WTC11 (cell line): ENCODE measurements around the gene GTSE1. TPM values are rescaled to one million over a fixed set of nuclear protein-coding genes. Genes with fewer than 3 reads are reported as not detected.

Experiments
- ATAC-seq: fragments of 200-7000 bp; cut with Tn5 transposase; 2 replicates; pipeline ENCODE4 v1.10.0; 2021; ENCODE audit warnings: mild to moderate bottlenecking, moderate library complexity
- CTCF ChIA-PET: fragments of 300-600 bp; sonication (Branson Sonifier 250); formaldehyde crosslinking; loops from one replicate; lab custom pipeline; 2021; ENCODE audit warnings: antibody characterized with exemption; lab: Charles Lee
- POLR2A ChIA-PET: fragments of 350-600 bp; sonication (Branson Sonifier 250); formaldehyde crosslinking; loops from one replicate; lab custom pipeline; 2021; ENCODE audit warnings: antibody characterized with exemption; lab: Charles Lee
- DNase-seq: peaks from one replicate; pipeline ENCODE4 v3.0.0; 2021; ENCODE audit warnings: low spot score
- H3K27ac Mint-ChIP-seq: 2 replicates; pipeline ENCODE4 v1.8.0; 2021; ENCODE audit warnings: mixed read lengths
- H3K27me3 Mint-ChIP-seq: 2 replicates; pipeline ENCODE4 v1.8.0; 2021; ENCODE audit warnings: low read depth, mild to moderate bottlenecking, moderate library complexity, mixed read lengths
- H3K36me3 Mint-ChIP-seq: 2 replicates; pipeline ENCODE4 v1.8.0; 2021; ENCODE audit warnings: mixed read lengths
- H3K4me1 Mint-ChIP-seq: 2 replicates; pipeline ENCODE4 v1.8.0; 2022; ENCODE audit warnings: mixed read lengths
- H3K4me3 Mint-ChIP-seq: 2 replicates; pipeline ENCODE4 v1.8.0; 2021; ENCODE audit warnings: mild to moderate bottlenecking, moderate library complexity, mixed read lengths
- H3K9me3 Mint-ChIP-seq: 2 replicates; pipeline ENCODE4 v1.8.0; 2021; ENCODE audit warnings: mixed read lengths
- ARID4B ChIP-seq: sonication (generic); formaldehyde crosslinking; IDR thresholded peaks from 2 replicates; pipeline ENCODE4 v1.8.0; 2023; ENCODE audit warnings: missing genetic modification reagents, mild to moderate bottlenecking, borderline replicate concordance
- CREB1 ChIP-seq: sonication (generic); formaldehyde crosslinking; IDR thresholded peaks from 2 replicates; pipeline ENCODE4 v1.8.0; 2023; ENCODE audit warnings: mild to moderate bottlenecking, missing genetic modification reagents
- GABPB1 ChIP-seq: sonication (generic); formaldehyde crosslinking; IDR thresholded peaks from 2 replicates; pipeline ENCODE4 v1.8.1; 2023; ENCODE audit warnings: mild to moderate bottlenecking, missing genetic modification reagents
- PRDM15 ChIP-seq: sonication (generic); formaldehyde crosslinking; IDR thresholded peaks from 2 replicates; pipeline ENCODE4 v1.8.0; 2022; ENCODE audit warnings: missing genetic modification reagents
- SP1 ChIP-seq: sonication (generic); formaldehyde crosslinking; conservative IDR thresholded peaks from 2 replicates; pipeline ENCODE4 v1.8.1; 2022; ENCODE audit warnings: missing genetic modification reagents
- TP53 ChIP-seq: sonication (generic); formaldehyde crosslinking; IDR thresholded peaks from 2 replicates; pipeline ENCODE4 v1.8.1; 2023; ENCODE audit warnings: mild to moderate bottlenecking, missing genetic modification reagents
- ZNF232 ChIP-seq: sonication (generic); formaldehyde crosslinking; IDR thresholded peaks from 2 replicates; pipeline ENCODE4 v1.8.0; 2022; ENCODE audit warnings: mild to moderate bottlenecking, missing genetic modification reagents
- total RNA-seq: library from RNA; stranded (reverse); gene quantifications from 3 replicates; pipeline ENCODE4 v1.2.3, GENCODE V29; 2021
- TF ChIP-seq, protein P1 (sequence below): sonication (generic); formaldehyde crosslinking; IDR thresholded peaks from 2 replicates; pipeline ENCODE4 v1.8.1; 2022; ENCODE audit warnings: low read depth, missing genetic modification reagents, borderline replicate concordance
- TF ChIP-seq, protein P2 (sequence below): sonication (generic); formaldehyde crosslinking; IDR thresholded peaks from 2 replicates; pipeline ENCODE4 v1.8.0; 2022; ENCODE audit warnings: mild to moderate bottlenecking, missing genetic modification reagents
- TF ChIP-seq, protein P3 (sequence below): fragments of 250-450 bp; sonication (Bioruptor Pico); IDR thresholded peaks from 2 replicates; pipeline ENCODE4 v1.9.0; 2021; ENCODE audit warnings: mild to moderate bottlenecking

The GTSE1 gene
- total RNA-seq, 1 experiment from 2014 or later, result 56.1 TPM

- no peak within 1 kb of the TSS for H3K27ac Mint-ChIP-seq
- POLR2A ChIA-PET, result interaction anchor here (0.6 to 1.9 kb wide), 3 partner anchors 22 to 68 kb away, joined by 3 to 8 read pairs (median 4); partner anchors contain the start of genes GTSE1 and TRMU
- peaks cover 32% of the 10 kb centered on the region for H3K36me3 Mint-ChIP-seq
- CTCF ChIA-PET, result interaction anchor here (0.6 to 1.9 kb wide), 8 partner anchors 13 to 273 kb away, joined by 3 to 12 read pairs (median 4); partner anchors contain the start of genes CDPF1 and GTSE1
- peaks cover 46% of the 10 kb centered on the region for H3K27me3 Mint-ChIP-seq
- ATAC-seq (peak; percentile 85), DNase-seq (peak; percentile 70)
- peak within 1 kb of the TSS; percentile 86 for H3K4me3 Mint-ChIP-seq
- peaks cover 8% of the 10 kb centered on the region for H3K4me1 Mint-ChIP-seq
- H3K9me3 Mint-ChIP-seq, result peaks cover 28% of the 10 kb centered on the region
- TF ChIP-seq ZNF232 (CRISPR knock-in tag), result peak; percentile 84
- TF ChIP-seq ARID4B (CRISPR knock-in tag), result 0 out of 2 replicates have a peak, but pooled peaks have one; percentile 42
- TF ChIP-seq SP1, result peak; percentile 67; the same call in 1 of the 2 replicates
- TF ChIP-seq, protein P1, sequence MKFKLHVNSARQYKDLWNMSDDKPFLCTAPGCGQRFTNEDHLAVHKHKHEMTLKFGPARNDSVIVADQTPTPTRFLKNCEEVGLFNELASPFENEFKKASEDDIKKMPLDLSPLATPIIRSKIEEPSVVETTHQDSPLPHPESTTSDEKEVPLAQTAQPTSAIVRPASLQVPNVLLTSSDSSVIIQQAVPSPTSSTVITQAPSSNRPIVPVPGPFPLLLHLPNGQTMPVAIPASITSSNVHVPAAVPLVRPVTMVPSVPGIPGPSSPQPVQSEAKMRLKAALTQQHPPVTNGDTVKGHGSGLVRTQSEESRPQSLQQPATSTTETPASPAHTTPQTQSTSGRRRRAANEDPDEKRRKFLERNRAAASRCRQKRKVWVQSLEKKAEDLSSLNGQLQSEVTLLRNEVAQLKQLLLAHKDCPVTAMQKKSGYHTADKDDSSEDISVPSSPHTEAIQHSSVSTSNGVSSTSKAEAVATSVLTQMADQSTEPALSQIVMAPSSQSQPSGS (CRISPR knock-in tag), result no peak
- TF ChIP-seq PRDM15 (CRISPR knock-in tag), result no peak
- TF ChIP-seq, protein P2, sequence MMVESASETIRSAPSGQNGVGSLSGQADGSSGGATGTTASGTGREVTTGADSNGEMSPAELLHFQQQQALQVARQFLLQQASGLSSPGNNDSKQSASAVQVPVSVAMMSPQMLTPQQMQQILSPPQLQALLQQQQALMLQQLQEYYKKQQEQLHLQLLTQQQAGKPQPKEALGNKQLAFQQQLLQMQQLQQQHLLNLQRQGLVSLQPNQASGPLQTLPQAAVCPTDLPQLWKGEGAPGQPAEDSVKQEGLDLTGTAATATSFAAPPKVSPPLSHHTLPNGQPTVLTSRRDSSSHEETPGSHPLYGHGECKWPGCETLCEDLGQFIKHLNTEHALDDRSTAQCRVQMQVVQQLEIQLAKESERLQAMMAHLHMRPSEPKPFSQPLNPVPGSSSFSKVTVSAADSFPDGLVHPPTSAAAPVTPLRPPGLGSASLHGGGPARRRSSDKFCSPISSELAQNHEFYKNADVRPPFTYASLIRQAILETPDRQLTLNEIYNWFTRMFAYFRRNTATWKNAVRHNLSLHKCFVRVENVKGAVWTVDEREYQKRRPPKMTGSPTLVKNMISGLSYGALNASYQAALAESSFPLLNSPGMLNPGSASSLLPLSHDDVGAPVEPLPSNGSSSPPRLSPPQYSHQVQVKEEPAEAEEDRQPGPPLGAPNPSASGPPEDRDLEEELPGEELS (CRISPR knock-in tag), result peak; percentile 59; the same call in 1 of the 2 replicates
- TF ChIP-seq, protein P3, sequence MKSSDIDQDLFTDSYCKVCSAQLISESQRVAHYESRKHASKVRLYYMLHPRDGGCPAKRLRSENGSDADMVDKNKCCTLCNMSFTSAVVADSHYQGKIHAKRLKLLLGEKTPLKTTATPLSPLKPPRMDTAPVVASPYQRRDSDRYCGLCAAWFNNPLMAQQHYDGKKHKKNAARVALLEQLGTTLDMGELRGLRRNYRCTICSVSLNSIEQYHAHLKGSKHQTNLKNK (CRISPR knock-in tag), result no peak
- TF ChIP-seq CREB1 (CRISPR knock-in tag), result peak; percentile 13; the same call in 1 of the 2 replicates
- 0 out of 2 replicates have a peak, but pooled peaks have one; percentile 31 for TF ChIP-seq GABPB1 (CRISPR knock-in tag)
- TF ChIP-seq TP53 (CRISPR knock-in tag), result 0 out of 2 replicates have a peak, but pooled peaks have one; percentile 18
Observed at GRCh38 chr22:46267431-46268279, 29.0 kb upstream of the GTSE1 start, which contains the start of gene TTC38. TSS of gene TTC38 (plus strand) at chr22:46268008. CDS start at chr22:46268040, 32 bp downstream.
